Activated naive CD8-positive, alpha-beta T cell treated with anti-CD3 and anti-CD28 coated beads, Interleukin-2, amount 10 ng/mL, durations not matched to agents 7 days and 5 days (primary cell): Measurements from ENCODE around the gene CDT1. TPM values are rescaled to one million over a fixed set of nuclear protein-coding genes. Genes with fewer than 3 reads are reported as not detected.
"Not testable (repeated sequence)": the region's sequence is repeated elsewhere in the genome, so short reads cannot be mapped to it uniquely, and the experiment has no call there.

Experiments
- ATAC-seq: fragments of 150-1000 bp; cut with Tn5 transposase; one replicate; pipeline ENCODE4 v1.10.0; 2021; ENCODE audit warnings: low read depth, moderate library complexity
- POLR2A ChIA-PET: fragments of 350-600 bp; sonication (Branson Sonifier 250); formaldehyde crosslinking; loops from one replicate; lab custom pipeline; 2021; ENCODE audit warnings: antibody characterized with exemption; lab: Charles Lee
- DNase-seq: peaks from one replicate; pipeline ENCODE4 v3.0.0; 2021
- H3K27ac Mint-ChIP-seq: one replicate; pipeline ENCODE4 v1.8.0; 2022; ENCODE audit warnings: mild to moderate bottlenecking, mixed read lengths
- H3K27me3 Mint-ChIP-seq: one replicate; pipeline ENCODE4 v1.8.0; 2022; ENCODE audit warnings: mild to moderate bottlenecking, moderate library complexity, mixed read lengths
- H3K36me3 Mint-ChIP-seq: one replicate; pipeline ENCODE4 v1.8.0; 2021; ENCODE audit warnings: mild to moderate bottlenecking, mixed read lengths
- H3K4me1 Mint-ChIP-seq: one replicate; pipeline ENCODE4 v1.8.0; 2021; ENCODE audit warnings: mixed read lengths
- H3K4me3 Mint-ChIP-seq: one replicate; pipeline ENCODE4 v1.8.0; 2022; ENCODE audit warnings: mild to moderate bottlenecking, moderate library complexity, mixed read lengths
- H3K9me3 Mint-ChIP-seq: one replicate; pipeline ENCODE4 v1.8.0; 2021; ENCODE audit warnings: mixed read lengths
- total RNA-seq, 2 experiments: library from RNA; stranded (reverse); gene quantifications; one replicate each; pipeline ENCODE4 v1.2.3, GENCODE V29; 2021

The CDT1 gene
- total RNA-seq, 2 experiments from 2014 or later = 135 to 140 TPM

GRCh38 chr16:88762258-88762870 is 41.2 kb upstream of the CDT1 start:
- no peaks in the 10 kb centered on the region for H3K9me3 Mint-ChIP-seq
- H3K36me3 Mint-ChIP-seq = no peaks in the 10 kb centered on the region
- POLR2A ChIA-PET = interaction anchor here (1.3 kb wide), 1 partner anchor 19 kb away, joined by 3 read pairs; no protein-coding TSS in a partner anchor
- H3K4me1 Mint-ChIP-seq = peaks cover 14% of the 10 kb centered on the region
- no peaks in the 10 kb centered on the region for H3K27me3 Mint-ChIP-seq
- no peak for ATAC-seq
- no peak for DNase-seq
- H3K4me3 Mint-ChIP-seq = no peak overlapping the region
- H3K27ac Mint-ChIP-seq = no peak overlapping the region

DNA sequence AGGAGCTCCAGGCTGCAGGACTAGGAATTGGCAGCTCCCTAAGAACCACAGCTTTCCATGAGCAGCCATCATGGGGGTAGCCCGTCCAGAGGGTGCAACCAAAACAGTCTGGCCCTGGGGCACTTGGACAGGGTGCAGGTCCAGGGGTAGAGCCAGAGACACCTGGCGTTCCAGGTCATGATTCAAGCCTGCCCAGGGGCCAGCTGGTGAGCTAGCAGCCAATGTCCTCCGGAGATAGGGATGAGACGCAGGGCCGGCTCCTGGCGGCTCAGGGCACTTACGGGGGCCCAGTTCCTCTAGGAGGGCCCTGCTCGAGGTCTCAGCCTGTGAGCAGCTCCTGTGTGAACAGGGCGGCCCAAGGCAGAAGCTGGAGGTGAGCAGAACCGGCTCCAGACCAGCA is 40.6 kb upstream of the CDT1 start:
- H3K4me3 Mint-ChIP-seq = no peak overlapping the region
- DNase-seq = no peak
- no peaks in the 10 kb centered on the region for H3K27me3 Mint-ChIP-seq
- peaks cover 17% of the 10 kb centered on the region for H3K4me1 Mint-ChIP-seq
- no peaks in the 10 kb centered on the region for H3K9me3 Mint-ChIP-seq
- H3K27ac Mint-ChIP-seq = no peak overlapping the region
- ATAC-seq = no peak
- no peaks in the 10 kb centered on the region for H3K36me3 Mint-ChIP-seq
- POLR2A ChIA-PET = interaction anchor here (1.3 kb wide), 1 partner anchor 18 kb away, joined by 3 read pairs; no protein-coding TSS in a partner anchor

- H3K27ac Mint-ChIP-seq = no peak overlapping the region
- DNase-seq (no peak), ATAC-seq (no peak)
- H3K4me3 Mint-ChIP-seq = no peak overlapping the region
- no peaks in the 10 kb centered on the region for H3K27me3 Mint-ChIP-seq
- POLR2A ChIA-PET = no interaction called here
- H3K4me1 Mint-ChIP-seq = peaks cover 13% of the 10 kb centered on the region
- no peaks in the 10 kb centered on the region for H3K36me3 Mint-ChIP-seq
- H3K9me3 Mint-ChIP-seq = no peaks in the 10 kb centered on the region
Measured at GRCh38 chr16:88763502-88764053, 40.0 kb upstream of the CDT1 start.

GRCh38 chr16:88764080-88764479 is 39.5 kb upstream of the CDT1 start:
- no peak for DNase-seq
- Mint-ChIP-seq H3K4me1 (peaks cover 10% of the 10 kb centered on the region), H3K9me3 (no peaks in the 10 kb centered on the region), H3K4me3 (no peak overlapping the region), H3K27me3 (no peaks in the 10 kb centered on the region), H3K27ac (no peak overlapping the region), H3K36me3 (no peaks in the 10 kb centered on the region)
- POLR2A ChIA-PET = no interaction called here
- no peak for ATAC-seq

- DNase-seq = no peak
- ATAC-seq = no peak
- H3K4me1 Mint-ChIP-seq = peaks cover 11% of the 10 kb centered on the region
- POLR2A ChIA-PET = no interaction called here
- H3K36me3 Mint-ChIP-seq = no peaks in the 10 kb centered on the region
- H3K9me3 Mint-ChIP-seq = no peaks in the 10 kb centered on the region
- no peak overlapping the region for H3K27ac Mint-ChIP-seq
- H3K4me3 Mint-ChIP-seq = no peak overlapping the region
- H3K27me3 Mint-ChIP-seq = no peaks in the 10 kb centered on the region
Measured at GRCh38 chr16:88764913-88765349, 38.7 kb upstream of the CDT1 start.

GRCh38 chr16:88766975-88767374 is 36.6 kb upstream of the CDT1 start:
- Mint-ChIP-seq H3K4me1 (peaks cover 14% of the 10 kb centered on the region), H3K27ac (peak overlapping the region; percentile 54), H3K4me3 (no peak overlapping the region), H3K36me3 (no peaks in the 10 kb centered on the region), H3K9me3 (no peaks in the 10 kb centered on the region), H3K27me3 (no peaks in the 10 kb centered on the region)
- POLR2A ChIA-PET = interaction anchor here (2.4 kb wide), 1 partner anchor 14 kb away, joined by 6 read pairs; no protein-coding TSS in a partner anchor
- no peak for DNase-seq
- no peak for ATAC-seq

DNA sequence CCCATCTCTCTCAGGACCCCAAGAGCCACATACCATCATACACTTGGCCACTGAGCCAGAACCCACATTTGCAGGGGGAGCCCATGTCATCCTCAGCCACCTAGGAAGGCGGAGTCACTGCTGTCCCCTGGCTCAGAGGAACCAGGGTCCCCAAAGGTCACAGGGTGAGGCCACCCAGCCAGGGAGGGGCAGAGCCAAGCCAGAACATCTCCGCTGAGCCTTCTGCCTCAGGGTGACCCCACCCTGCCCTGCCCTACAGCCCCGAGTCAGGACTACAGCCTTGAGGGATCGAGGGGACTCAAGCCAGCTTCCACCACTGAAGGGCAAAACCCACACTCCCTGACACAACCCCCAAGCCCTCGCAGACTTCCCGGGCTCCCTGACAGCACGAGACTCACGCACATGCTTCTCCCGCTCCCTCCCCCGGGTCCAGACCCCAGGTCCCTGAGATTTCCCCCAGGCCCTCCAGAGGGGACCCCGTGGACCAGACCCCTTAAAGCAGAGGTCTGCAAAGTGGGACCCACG is 36.0 kb upstream of the CDT1 start:
- POLR2A ChIA-PET = interaction anchor here (2.4 kb wide), 1 partner anchor 13 kb away, joined by 6 read pairs; no protein-coding TSS in a partner anchor
- Mint-ChIP-seq H3K27ac (peak overlapping the region; percentile 75), H3K9me3 (no peaks in the 10 kb centered on the region), H3K4me1 (peaks cover 14% of the 10 kb centered on the region), H3K4me3 (no peak overlapping the region), H3K27me3 (no peaks in the 10 kb centered on the region), H3K36me3 (no peaks in the 10 kb centered on the region)
- ATAC-seq (no peak), DNase-seq (no peak)

GRCh38 chr16:88768071-88768783 is 35.4 kb upstream of the CDT1 start:
- peaks cover 14% of the 10 kb centered on the region for H3K4me1 Mint-ChIP-seq
- no peaks in the 10 kb centered on the region for H3K9me3 Mint-ChIP-seq
- no peak overlapping the region for H3K4me3 Mint-ChIP-seq
- H3K27ac Mint-ChIP-seq = no peak overlapping the region
- ATAC-seq = no peak
- no peaks in the 10 kb centered on the region for H3K27me3 Mint-ChIP-seq
- H3K36me3 Mint-ChIP-seq = no peaks in the 10 kb centered on the region
- POLR2A ChIA-PET = interaction anchor here (2.4 kb wide), 1 partner anchor 12 kb away, joined by 6 read pairs; no protein-coding TSS in a partner anchor
- no peak for DNase-seq

- no peak overlapping the region for H3K27ac Mint-ChIP-seq
- H3K4me3 Mint-ChIP-seq = no peak overlapping the region
- peak; percentile 23 for ATAC-seq
- POLR2A ChIA-PET = interaction anchor here (1.4 kb wide), 1 partner anchor 32 kb away, joined by 3 read pairs; no protein-coding TSS in a partner anchor
- peaks cover 14% of the 10 kb centered on the region for H3K4me1 Mint-ChIP-seq
- H3K9me3 Mint-ChIP-seq = no peaks in the 10 kb centered on the region
- H3K27me3 Mint-ChIP-seq = no peaks in the 10 kb centered on the region
- no peaks in the 10 kb centered on the region for H3K36me3 Mint-ChIP-seq
- DNase-seq = peak; percentile 45
Measured at GRCh38 chr16:88769617-88770460, 33.8 kb upstream of the CDT1 start.

- Mint-ChIP-seq H3K9me3 (no peaks in the 10 kb centered on the region), H3K36me3 (no peaks in the 10 kb centered on the region), H3K27ac (peak overlapping the region; percentile 16), H3K27me3 (no peaks in the 10 kb centered on the region), H3K4me1 (peaks cover 14% of the 10 kb centered on the region), H3K4me3 (no peak overlapping the region)
- DNase-seq (no peak), ATAC-seq (peak; percentile 72)
- POLR2A ChIA-PET = interaction anchor here (1.3 to 1.4 kb wide), 2 partner anchors 13 to 33 kb away, joined by 3 read pairs; no protein-coding TSS in a partner anchor
Measured at GRCh38 chr16:88770461-88771293, 32.9 kb upstream of the CDT1 start.

DNA sequence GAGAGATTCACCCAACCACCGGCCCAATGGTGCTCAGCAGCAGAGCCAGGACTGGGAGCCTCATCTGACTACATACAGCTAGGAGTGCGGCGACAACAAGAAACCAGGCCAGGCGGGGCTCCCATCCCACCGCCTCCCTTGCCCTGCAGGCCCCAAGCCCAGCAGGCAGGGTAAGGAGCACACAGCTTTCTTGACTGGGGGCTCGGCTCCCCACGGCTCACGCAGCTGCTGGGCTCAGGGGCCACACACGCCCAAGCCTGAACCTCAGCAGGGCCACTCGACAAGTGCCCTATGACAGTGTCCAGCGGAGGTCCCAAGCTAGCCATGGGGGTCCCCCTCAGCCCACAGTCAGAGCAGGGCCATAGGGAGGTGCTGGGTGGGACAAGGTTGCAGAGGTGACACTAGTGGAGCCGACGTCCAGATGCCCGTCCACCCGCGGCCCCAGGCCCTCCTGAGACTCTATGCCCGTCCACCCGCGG is 32.3 kb upstream of the CDT1 start:
- H3K4me3 Mint-ChIP-seq = no peak overlapping the region
- no peaks in the 10 kb centered on the region for H3K36me3 Mint-ChIP-seq
- no peak for DNase-seq
- no peaks in the 10 kb centered on the region for H3K9me3 Mint-ChIP-seq
- no peaks in the 10 kb centered on the region for H3K27me3 Mint-ChIP-seq
- peaks cover 14% of the 10 kb centered on the region for H3K4me1 Mint-ChIP-seq
- ATAC-seq = no peak
- no peak overlapping the region for H3K27ac Mint-ChIP-seq
- POLR2A ChIA-PET = interaction anchor here (1.3 kb wide), 1 partner anchor 14 kb away, joined by 3 read pairs; no protein-coding TSS in a partner anchor

- not testable (repeated sequence) for ATAC-seq, H3K27ac Mint-ChIP-seq, H3K9me3 Mint-ChIP-seq, DNase-seq, H3K4me3 Mint-ChIP-seq, H3K36me3 Mint-ChIP-seq, H3K27me3 Mint-ChIP-seq
- peaks cover 14% of the 10 kb centered on the region for H3K4me1 Mint-ChIP-seq
- POLR2A ChIA-PET = interaction anchor here (1.3 kb wide), 1 partner anchor 14 kb away, joined by 3 read pairs; no protein-coding TSS in a partner anchor
Measured at GRCh38 chr16:88771781-88772180, 31.8 kb upstream of the CDT1 start.
